ENCODE data around the gene TTC21A.
A peak's percentile ranks its signal among the peaks of the same experiment; 100 is the strongest.

TTC21A gene

GRCh38 chr3:39137435-39137936 is 30.0 kb downstream of the TTC21A start:
- DNase-seq (ENCODE audit: low read depth) = no peak

- no peak for DNase-seq (ENCODE audit: low read depth)
Measured at GRCh38 chr3:39137991-39138803, 30.7 kb downstream of the TTC21A start.

GRCh38 chr3:39138804-39139415 is 31.4 kb downstream of the TTC21A start:
- no peak for DNase-seq (ENCODE audit: low read depth)

GRCh38 chr3:39139442-39139841 is 32.0 kb downstream of the TTC21A start:
- DNase-seq (ENCODE audit: low read depth) = no peak

GRCh38 chr3:39140341-39140971 is 33.0 kb downstream of the TTC21A start:
- DNase-seq (ENCODE audit: low read depth) = no peak

GRCh38 chr3:39141171-39141995 is 33.9 kb downstream of the TTC21A start:
- no peak for DNase-seq (ENCODE audit: low read depth)

- no peak for DNase-seq (ENCODE audit: low read depth)
Measured at GRCh38 chr3:39142067-39142466, 34.6 kb downstream of the TTC21A start.

- DNase-seq (ENCODE audit: low read depth) = no peak
Measured at GRCh38 chr3:39143051-39143885, 35.8 kb downstream of the TTC21A start.

GRCh38 chr3:39144095-39144747 is 36.7 kb downstream of the TTC21A start:
- DNase-seq (ENCODE audit: low read depth) = no peak

- no peak for DNase-seq (ENCODE audit: low read depth)
Measured at GRCh38 chr3:39144748-39145380, 37.4 kb downstream of the TTC21A start.

GRCh38 chr3:39146083-39146501 is 38.6 kb downstream of the TTC21A start:
- DNase-seq (ENCODE audit: low read depth) = no peak

- peak; percentile 93 for DNase-seq (ENCODE audit: low read depth)
Measured at GRCh38 chr3:39146611-39147591, 39.4 kb downstream of the TTC21A start.

GRCh38 chr3:39147711-39148434 is 40.4 kb downstream of the TTC21A start:
- no peak for DNase-seq (ENCODE audit: low read depth)

- no peak for DNase-seq (ENCODE audit: low read depth)
Measured at GRCh38 chr3:39148435-39149058, 41.1 kb downstream of the TTC21A start.

- DNase-seq (ENCODE audit: low read depth) = no peak
Measured at GRCh38 chr3:39149059-39149455, 41.6 kb downstream of the TTC21A start.

- no peak for DNase-seq (ENCODE audit: low read depth)
Measured at GRCh38 chr3:39149498-39150147, 42.1 kb downstream of the TTC21A start.

GRCh38 chr3:39150148-39150802 is 42.8 kb downstream of the TTC21A start:
- DNase-seq (ENCODE audit: low read depth) = no peak
